Mononuclear cell (primary cell): Measurements from ENCODE around the gene NOL4L. TPM values are rescaled to one million over a fixed set of nuclear protein-coding genes. Genes with fewer than 3 reads are reported as not detected.

ENCODE experiments used
- H3K27me3 ChIP-seq: 2 replicates; pipeline ENCODE4 v1.6.0; 2011; ENCODE audit warnings: low read length, control low read depth; ENCODE audit not compliant: insufficient read depth
- H3K4me1 ChIP-seq: 2 replicates; pipeline ENCODE4 v1.5.1; 2011; ENCODE audit warnings: mild to moderate bottlenecking, low read length, control low read depth; ENCODE audit not compliant: insufficient read depth
- H3K4me3 ChIP-seq: 2 replicates; pipeline ENCODE4 v1.5.1; 2011; ENCODE audit warnings: mild to moderate bottlenecking, low read length, moderate library complexity
- H3K9me3 ChIP-seq: 2 replicates; pipeline ENCODE4 v1.5.1; 2011; ENCODE audit warnings: low read depth, mild to moderate bottlenecking, control low read depth, low read length
- total RNA-seq: library from RNA; depleted of rRNA; stranded (reverse); fragments of >200 nt; gene quantifications from one replicate; pipeline ENCODE4 v1.2.3, GENCODE V29; 2012

Gene NOL4L
- total RNA-seq, 1 donor = 26.2 TPM

GRCh38 chr20:32436142-32436861 lies 148.8 kb downstream of the NOL4L start:
- H3K27me3 ChIP-seq = no peaks in the 10 kb centered on the region
- H3K9me3 ChIP-seq = no peaks in the 10 kb centered on the region
- no peaks in the 10 kb centered on the region for H3K4me1 ChIP-seq

GRCh38 chr20:32435449-32436107 lies 149.6 kb downstream of the NOL4L start:
- H3K27me3 ChIP-seq = no peaks in the 10 kb centered on the region
- H3K4me1 ChIP-seq = no peaks in the 10 kb centered on the region
- H3K4me3 ChIP-seq = no peak overlapping the region
- H3K9me3 ChIP-seq = no peaks in the 10 kb centered on the region

More at GRCh38 chr20:32436142-32436861, 148.8 kb downstream of the NOL4L start:
- H3K4me3 ChIP-seq = no peak overlapping the region

DNA sequence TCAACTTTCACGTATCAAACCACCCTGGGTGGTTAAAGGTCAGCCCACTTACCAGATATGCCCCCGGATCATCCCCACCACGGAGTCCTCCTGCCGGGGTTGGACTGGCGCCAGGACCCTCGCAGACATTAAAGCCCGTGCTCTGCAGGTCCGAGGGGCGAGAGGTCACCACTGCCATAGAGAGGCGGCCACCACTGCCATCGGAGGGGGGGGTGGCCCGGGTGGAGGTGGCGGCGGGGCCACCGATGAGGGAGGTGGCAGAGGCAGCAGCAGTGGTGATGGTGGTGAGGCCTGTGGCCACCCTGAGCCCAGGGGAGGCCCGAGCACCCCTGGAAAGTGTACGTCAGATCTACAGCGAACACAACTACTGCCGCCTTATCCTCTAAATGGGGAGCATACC lies 150.7 kb downstream of the NOL4L start:
- Histone ChIP-seq H3K4me1 (no peaks in the 10 kb centered on the region), H3K27me3 (no peaks in the 10 kb centered on the region), H3K9me3 (no peaks in the 10 kb centered on the region), H3K4me3 (no peak overlapping the region)

GRCh38 chr20:32433311-32434021 lies 151.7 kb downstream of the NOL4L start:
- no peaks in the 10 kb centered on the region for H3K9me3 ChIP-seq
- no peaks in the 10 kb centered on the region for H3K4me1 ChIP-seq
- H3K4me3 ChIP-seq = no peak overlapping the region
- H3K27me3 ChIP-seq = no peaks in the 10 kb centered on the region

- no peaks in the 10 kb centered on the region for H3K4me1 ChIP-seq
- H3K27me3 ChIP-seq = no peaks in the 10 kb centered on the region
- H3K9me3 ChIP-seq = no peaks in the 10 kb centered on the region
- H3K4me3 ChIP-seq = no peak overlapping the region
Measured at GRCh38 chr20:32432277-32432676, 152.9 kb downstream of the NOL4L start.

GRCh38 chr20:32431457-32431856 lies 153.7 kb downstream of the NOL4L start:
- no peak overlapping the region for H3K4me3 ChIP-seq
- H3K4me1 ChIP-seq = no peaks in the 10 kb centered on the region
- no peaks in the 10 kb centered on the region for H3K27me3 ChIP-seq
- no peaks in the 10 kb centered on the region for H3K9me3 ChIP-seq

- H3K9me3 ChIP-seq = no peaks in the 10 kb centered on the region
- no peaks in the 10 kb centered on the region for H3K4me1 ChIP-seq
- no peaks in the 10 kb centered on the region for H3K27me3 ChIP-seq
- H3K4me3 ChIP-seq = no peak overlapping the region
Measured at GRCh38 chr20:32429745-32430360, 155.3 kb downstream of the NOL4L start.

GRCh38 chr20:32429343-32429742 lies 155.8 kb downstream of the NOL4L start:
- H3K27me3 ChIP-seq = no peaks in the 10 kb centered on the region
- no peaks in the 10 kb centered on the region for H3K4me1 ChIP-seq
- no peak overlapping the region for H3K4me3 ChIP-seq
- no peaks in the 10 kb centered on the region for H3K9me3 ChIP-seq

DNA sequence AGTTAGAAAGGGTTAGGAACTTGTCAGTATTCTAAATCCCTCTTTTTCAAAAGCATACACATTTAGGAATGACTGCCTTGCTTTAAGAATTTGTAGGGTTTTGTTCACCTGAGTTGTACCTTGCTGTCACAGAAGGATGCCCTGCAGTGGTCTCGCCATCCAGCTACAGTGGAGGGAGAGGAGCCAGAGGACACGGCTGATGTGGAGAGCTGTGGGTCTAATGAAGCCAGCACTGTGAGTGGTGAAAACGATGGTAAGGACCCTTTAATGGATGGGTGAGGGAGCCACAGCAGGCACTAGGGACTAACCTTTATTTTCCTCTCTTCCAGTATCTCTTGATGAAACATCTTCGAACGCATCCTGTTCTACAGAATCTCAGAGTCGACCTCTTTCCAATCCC lies 157.1 kb downstream of the NOL4L start:
- Histone ChIP-seq H3K4me1 (no peaks in the 10 kb centered on the region), H3K9me3 (no peaks in the 10 kb centered on the region), H3K27me3 (no peaks in the 10 kb centered on the region), H3K4me3 (no peak overlapping the region)

DNA sequence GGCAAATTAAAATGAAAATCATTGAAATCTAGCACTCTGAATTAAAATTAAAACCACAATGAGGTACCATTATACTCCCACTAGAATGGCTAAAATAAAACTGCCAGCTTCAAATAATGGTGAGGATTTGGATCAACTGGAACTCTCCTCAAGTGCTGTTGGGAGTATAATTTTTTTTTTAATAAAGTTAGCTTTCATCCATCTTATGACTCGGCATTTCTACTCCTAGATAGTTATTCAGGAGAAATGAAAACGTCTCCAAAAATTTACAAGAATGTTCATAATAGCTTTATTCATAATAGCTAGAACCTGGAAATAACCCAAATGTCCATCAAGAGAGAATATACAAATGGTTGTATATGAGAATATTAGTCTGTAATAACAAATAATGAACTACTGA lies 163.8 kb downstream of the NOL4L start:
- H3K9me3 ChIP-seq = no peaks in the 10 kb centered on the region
- no peaks in the 10 kb centered on the region for H3K27me3 ChIP-seq
- H3K4me1 ChIP-seq = peaks cover 10% of the 10 kb centered on the region
- H3K4me3 ChIP-seq = no peak overlapping the region

- Histone ChIP-seq H3K4me3 (no peak overlapping the region), H3K27me3 (no peaks in the 10 kb centered on the region), H3K9me3 (no peaks in the 10 kb centered on the region), H3K4me1 (peaks cover 15% of the 10 kb centered on the region)
Measured at GRCh38 chr20:32418376-32418775, 166.8 kb downstream of the NOL4L start.

DNA sequence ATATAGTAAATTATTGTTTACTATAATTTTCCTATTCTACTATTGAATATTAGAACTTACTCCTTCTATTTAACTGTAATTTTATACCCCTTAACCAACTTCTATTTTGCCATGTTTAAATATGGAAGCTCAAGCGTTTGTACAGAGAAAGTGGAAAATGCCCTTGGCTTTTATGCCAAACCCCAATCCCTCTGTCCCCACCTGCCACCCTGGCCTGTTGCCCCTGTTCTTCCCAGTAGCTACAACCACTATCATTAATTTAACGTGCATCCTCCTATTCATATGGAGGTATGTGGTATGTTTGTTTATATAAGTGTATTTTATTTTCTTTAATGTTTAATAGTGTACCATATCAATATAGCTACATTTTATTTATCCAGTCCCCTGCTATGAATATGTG lies 168.9 kb downstream of the NOL4L start:
- Histone ChIP-seq H3K9me3 (no peaks in the 10 kb centered on the region), H3K27me3 (no peaks in the 10 kb centered on the region), H3K4me1 (peaks cover 29% of the 10 kb centered on the region), H3K4me3 (no peak overlapping the region)

- no peak overlapping the region for H3K4me3 ChIP-seq
- peaks cover 29% of the 10 kb centered on the region for H3K4me1 ChIP-seq
- H3K9me3 ChIP-seq = no peaks in the 10 kb centered on the region
- H3K27me3 ChIP-seq = no peaks in the 10 kb centered on the region
Measured at GRCh38 chr20:32415494-32415893, 169.6 kb downstream of the NOL4L start.

GRCh38 chr20:32411955-32412706 lies 173.0 kb downstream of the NOL4L start:
- H3K27me3 ChIP-seq = no peaks in the 10 kb centered on the region
- no peaks in the 10 kb centered on the region for H3K9me3 ChIP-seq
- no peak overlapping the region for H3K4me3 ChIP-seq
- H3K4me1 ChIP-seq = peaks cover 29% of the 10 kb centered on the region
